ENCODE measurements around the gene MYPOP. TPM values are rescaled to one million over a fixed set of nuclear protein-coding genes. Genes with fewer than 3 reads are reported as not detected.

The MYPOP gene
- total and polyA plus RNA-seq, 2 of the 13 experiments (the other 11 are each of a cell fraction or from before 2014, with no cell fraction given): 2.3 to 2.7 TPM

DNA sequence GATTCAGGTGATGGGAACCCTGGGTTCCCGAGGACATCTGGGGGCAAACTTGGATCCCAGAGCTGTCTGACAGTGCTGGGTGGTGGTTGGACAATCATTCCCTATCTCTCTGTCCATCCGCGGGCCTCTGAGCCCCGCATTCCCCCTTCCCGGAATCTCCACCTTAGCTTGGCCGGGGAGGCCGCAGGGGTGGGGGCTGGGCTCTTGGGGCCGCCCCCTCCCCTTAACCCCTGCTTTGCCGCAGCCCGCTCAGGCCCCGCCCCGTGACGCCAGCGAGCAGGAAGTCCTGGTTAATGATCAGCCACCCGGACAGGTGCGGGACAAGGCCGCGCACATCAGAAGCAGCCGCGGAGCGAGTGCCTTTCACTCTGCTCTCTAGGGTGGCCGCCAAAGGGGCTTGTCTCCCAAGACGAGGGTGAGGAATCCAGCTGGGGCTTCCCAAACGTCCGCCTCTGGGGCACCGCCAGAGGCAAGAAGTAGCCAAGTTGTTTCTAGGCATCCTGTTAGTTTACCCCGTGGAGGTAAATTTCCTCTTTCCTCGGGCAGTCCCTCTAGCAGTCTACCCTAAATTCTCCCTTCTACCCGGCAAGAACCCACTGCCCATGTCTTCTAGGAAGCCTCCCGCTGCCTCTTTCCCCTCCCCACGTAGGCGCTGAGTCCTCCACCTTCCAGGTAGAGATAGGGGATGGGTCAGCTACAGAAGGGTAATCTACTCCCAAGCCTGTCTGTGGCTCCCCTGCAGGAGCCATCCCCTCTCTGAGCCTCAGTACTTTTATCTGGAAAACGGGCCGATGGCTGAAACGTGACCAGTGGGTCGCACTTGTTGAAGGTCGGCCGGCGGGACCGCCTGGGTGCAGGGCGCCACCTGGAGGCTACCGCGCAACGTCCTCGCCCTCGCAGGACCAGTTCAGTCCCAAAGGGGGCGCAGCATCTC, 19.5 kb downstream of the MYPOP start (continued):
- TF ChIP-seq, protein P1, sequence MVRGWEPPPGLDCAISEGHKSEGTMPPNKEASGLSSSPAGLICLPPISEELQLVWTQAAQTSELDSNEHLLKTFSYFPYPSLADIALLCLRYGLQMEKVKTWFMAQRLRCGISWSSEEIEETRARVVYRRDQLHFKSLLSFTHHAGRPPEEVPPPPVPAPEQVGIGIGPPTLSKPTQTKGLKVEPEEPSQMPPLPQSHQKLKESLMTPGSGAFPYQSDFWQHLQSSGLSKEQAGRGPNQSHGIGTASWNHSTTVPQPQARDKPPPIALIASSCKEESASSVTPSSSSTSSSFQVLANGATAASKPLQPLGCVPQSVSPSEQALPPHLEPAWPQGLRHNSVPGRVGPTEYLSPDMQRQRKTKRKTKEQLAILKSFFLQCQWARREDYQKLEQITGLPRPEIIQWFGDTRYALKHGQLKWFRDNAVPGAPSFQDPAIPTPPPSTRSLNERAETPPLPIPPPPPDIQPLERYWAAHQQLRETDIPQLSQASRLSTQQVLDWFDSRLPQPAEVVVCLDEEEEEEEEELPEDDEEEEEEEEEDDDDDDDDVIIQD (CRISPR knock-in tag; IDR thresholded peaks at IDR 0.05; ENCODE audit: low read depth): peak; percentile 47; the same call in 1 of the 2 replicates
- TF ChIP-seq, protein P2, sequence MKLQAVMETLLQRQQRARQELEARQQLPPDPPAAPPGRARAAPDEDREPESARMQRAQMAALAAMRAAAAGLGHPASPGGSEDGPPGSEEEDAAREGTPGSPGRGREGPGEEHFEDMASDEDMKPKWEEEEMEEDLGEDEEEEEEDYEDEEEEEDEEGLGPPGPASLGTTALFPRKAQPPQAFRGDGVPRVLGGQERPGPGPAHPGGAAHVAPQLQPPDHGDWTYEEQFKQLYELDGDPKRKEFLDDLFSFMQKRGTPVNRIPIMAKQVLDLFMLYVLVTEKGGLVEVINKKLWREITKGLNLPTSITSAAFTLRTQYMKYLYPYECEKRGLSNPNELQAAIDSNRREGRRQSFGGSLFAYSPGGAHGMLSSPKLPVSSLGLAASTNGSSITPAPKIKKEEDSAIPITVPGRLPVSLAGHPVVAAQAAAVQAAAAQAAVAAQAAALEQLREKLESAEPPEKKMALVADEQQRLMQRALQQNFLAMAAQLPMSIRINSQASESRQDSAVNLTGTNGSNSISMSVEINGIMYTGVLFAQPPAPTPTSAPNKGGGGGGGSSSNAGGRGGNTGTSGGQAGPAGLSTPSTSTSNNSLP (IDR thresholded peaks at IDR 0.05; ENCODE audit: low read depth, low read length): 0 out of 2 replicates have a peak, but pooled peaks have one; percentile 21
- TF ChIP-seq, protein P3, sequence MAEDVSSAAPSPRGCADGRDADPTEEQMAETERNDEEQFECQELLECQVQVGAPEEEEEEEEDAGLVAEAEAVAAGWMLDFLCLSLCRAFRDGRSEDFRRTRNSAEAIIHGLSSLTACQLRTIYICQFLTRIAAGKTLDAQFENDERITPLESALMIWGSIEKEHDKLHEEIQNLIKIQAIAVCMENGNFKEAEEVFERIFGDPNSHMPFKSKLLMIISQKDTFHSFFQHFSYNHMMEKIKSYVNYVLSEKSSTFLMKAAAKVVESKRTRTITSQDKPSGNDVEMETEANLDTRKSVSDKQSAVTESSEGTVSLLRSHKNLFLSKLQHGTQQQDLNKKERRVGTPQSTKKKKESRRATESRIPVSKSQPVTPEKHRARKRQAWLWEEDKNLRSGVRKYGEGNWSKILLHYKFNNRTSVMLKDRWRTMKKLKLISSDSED (CRISPR knock-in tag; IDR thresholded peaks at IDR 0.05): no peak
- TF ChIP-seq, protein P4, sequence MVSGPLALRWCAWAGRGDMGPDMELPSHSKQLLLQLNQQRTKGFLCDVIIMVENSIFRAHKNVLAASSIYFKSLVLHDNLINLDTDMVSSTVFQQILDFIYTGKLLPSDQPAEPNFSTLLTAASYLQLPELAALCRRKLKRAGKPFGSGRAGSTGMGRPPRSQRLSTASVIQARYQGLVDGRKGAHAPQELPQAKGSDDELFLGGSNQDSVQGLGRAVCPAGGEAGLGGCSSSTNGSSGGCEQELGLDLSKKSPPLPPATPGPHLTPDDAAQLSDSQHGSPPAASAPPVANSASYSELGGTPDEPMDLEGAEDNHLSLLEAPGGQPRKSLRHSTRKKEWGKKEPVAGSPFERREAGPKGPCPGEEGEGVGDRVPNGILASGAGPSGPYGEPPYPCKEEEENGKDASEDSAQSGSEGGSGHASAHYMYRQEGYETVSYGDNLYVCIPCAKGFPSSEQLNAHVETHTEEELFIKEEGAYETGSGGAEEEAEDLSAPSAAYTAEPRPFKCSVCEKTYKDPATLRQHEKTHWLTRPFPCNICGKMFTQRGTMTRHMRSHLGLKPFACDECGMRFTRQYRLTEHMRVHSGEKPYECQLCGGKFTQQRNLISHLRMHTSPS (CRISPR knock-in tag; IDR thresholded peaks at IDR 0.05; ENCODE audit: low read depth): no peak
- TF ChIP-seq ZNF24 (IDR thresholded peaks at IDR 0.05) (peak; percentile 80), XBP1 (CRISPR knock-in tag; IDR thresholded peaks at IDR 0.05) (no peak), MEIS1 (CRISPR knock-in tag; IDR thresholded peaks at IDR 0.05; ENCODE audit: borderline replicate concordance) (peak; percentile 73; the same call in 1 of the 2 replicates), ZNF547 (CRISPR knock-in tag; IDR thresholded peaks at IDR 0.05) (0 out of 2 replicates have a peak, but pooled peaks have one; percentile 27), FLYWCH1 (CRISPR knock-in tag; IDR thresholded peaks at IDR 0.05) (no peak), ZNF317 (CRISPR knock-in tag; IDR thresholded peaks at IDR 0.05) (no peak; the same call in 1 of the 2 replicates), ZC3H13 (CRISPR knock-in tag; IDR thresholded peaks at IDR 0.05) (peak; percentile 100)
- TF ChIP-seq, protein P5, sequence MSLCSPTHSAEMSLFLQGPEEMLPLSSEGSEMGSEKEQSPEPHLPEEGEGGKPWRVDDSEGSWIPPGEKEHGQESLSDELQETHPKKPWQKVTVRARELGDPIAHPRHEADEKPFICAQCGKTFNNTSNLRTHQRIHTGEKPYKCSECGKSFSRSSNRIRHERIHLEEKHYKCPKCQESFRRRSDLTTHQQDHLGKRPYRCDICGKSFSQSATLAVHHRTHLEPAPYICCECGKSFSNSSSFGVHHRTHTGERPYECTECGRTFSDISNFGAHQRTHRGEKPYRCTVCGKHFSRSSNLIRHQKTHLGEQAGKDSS (CRISPR knock-in tag; IDR thresholded peaks at IDR 0.05; ENCODE audit: borderline replicate concordance, low read depth): peak; percentile 35; the same call in 1 of the 2 replicates
- TF ChIP-seq, protein P6, sequence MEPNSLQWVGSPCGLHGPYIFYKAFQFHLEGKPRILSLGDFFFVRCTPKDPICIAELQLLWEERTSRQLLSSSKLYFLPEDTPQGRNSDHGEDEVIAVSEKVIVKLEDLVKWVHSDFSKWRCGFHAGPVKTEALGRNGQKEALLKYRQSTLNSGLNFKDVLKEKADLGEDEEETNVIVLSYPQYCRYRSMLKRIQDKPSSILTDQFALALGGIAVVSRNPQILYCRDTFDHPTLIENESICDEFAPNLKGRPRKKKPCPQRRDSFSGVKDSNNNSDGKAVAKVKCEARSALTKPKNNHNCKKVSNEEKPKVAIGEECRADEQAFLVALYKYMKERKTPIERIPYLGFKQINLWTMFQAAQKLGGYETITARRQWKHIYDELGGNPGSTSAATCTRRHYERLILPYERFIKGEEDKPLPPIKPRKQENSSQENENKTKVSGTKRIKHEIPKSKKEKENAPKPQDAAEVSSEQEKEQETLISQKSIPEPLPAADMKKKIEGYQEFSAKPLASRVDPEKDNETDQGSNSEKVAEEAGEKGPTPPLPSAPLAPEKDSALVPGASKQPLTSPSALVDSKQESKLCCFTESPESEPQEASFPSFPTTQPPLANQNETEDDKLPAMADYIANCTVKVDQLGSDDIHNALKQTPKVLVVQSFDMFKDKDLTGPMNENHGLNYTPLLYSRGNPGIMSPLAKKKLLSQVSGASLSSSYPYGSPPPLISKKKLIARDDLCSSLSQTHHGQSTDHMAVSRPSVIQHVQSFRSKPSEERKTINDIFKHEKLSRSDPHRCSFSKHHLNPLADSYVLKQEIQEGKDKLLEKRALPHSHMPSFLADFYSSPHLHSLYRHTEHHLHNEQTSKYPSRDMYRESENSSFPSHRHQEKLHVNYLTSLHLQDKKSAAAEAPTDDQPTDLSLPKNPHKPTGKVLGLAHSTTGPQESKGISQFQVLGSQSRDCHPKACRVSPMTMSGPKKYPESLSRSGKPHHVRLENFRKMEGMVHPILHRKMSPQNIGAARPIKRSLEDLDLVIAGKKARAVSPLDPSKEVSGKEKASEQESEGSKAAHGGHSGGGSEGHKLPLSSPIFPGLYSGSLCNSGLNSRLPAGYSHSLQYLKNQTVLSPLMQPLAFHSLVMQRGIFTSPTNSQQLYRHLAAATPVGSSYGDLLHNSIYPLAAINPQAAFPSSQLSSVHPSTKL (CRISPR knock-in tag; IDR thresholded peaks at IDR 0.05): peak; percentile 75
- TF ChIP-seq, protein P7, sequence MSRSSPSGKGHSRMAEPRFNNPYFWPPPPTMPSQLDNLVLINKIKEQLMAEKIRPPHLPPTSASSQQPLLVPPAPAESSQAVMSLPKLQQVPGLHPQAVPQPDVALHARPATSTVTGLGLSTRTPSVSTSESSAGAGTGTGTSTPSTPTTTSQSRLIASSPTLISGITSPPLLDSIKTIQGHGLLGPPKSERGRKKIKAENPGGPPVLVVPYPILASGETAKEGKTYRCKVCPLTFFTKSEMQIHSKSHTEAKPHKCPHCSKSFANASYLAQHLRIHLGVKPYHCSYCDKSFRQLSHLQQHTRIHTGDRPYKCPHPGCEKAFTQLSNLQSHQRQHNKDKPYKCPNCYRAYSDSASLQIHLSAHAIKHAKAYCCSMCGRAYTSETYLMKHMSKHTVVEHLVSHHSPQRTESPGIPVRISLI (CRISPR knock-in tag; IDR thresholded peaks at IDR 0.05; ENCODE audit: borderline replicate concordance): peak; percentile 92
